ENCODE results near the gene TTC28. TPM values are rescaled to one million over a fixed set of nuclear protein-coding genes. Genes with fewer than 3 reads are reported as not detected.

TTC28 gene
- total and polyA plus RNA-seq, 12 donors = 2.1 to 27.7 (median 20.4) TPM

DNA sequence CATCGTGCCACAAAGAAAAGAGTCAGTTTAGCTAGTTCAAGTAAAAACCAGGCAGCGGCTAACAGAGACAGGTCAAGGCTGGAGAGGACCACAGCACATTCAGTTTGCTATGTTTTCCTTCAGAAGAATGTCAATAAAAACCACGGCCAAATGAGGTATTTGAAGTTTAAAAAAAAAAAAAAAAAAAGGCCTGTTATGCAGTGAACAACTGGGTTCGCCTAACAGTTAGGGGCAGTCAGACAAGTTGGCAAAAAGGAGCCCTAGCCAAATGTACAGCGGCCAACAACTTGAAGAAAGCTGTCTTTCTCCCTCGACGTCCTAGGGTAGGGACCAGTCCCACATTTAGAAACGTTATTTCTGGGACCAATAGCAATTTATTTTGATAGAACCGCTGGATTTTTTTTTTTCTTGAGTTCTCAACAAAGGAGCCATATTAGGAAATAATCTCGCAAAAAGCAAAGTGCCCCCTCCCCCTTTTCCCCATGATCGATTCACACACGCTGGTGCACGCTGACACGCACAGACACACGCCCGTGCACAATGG lies 237.8 kb downstream of the TTC28 start:
- peaks cover 0 to 57% (median 30%) of the 10 kb centered on the region in 9 donors for H3K4me1 ChIP-seq

DNA sequence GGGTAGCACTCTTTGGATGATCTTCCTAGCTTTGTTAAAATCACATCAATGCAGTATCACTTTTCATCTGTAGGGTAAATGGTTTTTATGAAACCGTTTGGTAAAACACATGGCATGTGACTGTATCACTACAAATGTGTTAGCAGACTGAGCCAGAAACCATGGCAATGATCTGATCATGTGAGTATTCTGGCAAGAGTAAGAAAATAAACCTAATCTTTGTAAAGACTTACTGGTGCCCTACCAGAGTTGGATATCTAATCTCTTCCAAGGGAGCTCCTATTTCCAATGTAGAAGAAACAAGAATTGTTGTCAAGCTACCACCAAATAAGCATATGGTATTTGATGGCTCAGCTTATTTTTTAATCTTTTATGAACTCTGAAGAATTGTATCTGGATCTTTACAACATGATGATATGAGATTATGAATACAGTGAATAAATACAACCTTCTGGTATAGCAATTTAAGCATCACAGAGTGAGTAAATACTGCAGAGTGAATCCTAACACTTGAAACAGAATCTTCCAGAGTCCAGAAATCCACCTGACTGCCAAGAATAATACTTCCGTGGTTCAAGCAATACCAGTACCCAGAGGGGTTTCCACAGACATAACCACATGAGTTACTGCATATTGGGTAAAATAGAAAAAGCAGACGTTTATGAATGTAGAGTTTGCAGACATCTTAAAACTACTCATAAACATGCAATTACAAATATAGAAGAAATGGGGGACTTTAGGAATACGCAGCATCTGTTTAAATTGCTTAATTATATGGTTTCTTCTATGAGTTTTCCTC lies 238.8 kb downstream of the TTC28 start:
- TF ChIP-seq, protein P1, sequence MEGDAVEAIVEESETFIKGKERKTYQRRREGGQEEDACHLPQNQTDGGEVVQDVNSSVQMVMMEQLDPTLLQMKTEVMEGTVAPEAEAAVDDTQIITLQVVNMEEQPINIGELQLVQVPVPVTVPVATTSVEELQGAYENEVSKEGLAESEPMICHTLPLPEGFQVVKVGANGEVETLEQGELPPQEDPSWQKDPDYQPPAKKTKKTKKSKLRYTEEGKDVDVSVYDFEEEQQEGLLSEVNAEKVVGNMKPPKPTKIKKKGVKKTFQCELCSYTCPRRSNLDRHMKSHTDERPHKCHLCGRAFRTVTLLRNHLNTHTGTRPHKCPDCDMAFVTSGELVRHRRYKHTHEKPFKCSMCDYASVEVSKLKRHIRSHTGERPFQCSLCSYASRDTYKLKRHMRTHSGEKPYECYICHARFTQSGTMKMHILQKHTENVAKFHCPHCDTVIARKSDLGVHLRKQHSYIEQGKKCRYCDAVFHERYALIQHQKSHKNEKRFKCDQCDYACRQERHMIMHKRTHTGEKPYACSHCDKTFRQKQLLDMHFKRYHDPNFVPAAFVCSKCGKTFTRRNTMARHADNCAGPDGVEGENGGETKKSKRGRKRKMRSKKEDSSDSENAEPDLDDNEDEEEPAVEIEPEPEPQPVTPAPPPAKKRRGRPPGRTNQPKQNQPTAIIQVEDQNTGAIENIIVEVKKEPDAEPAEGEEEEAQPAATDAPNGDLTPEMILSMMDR (IDR thresholded peaks at IDR 0.05) = no peak
- Histone ChIP-seq H3K4me1 (peaks cover 0 to 63% (median 36%) of the 10 kb centered on the region in 9 donors), H3K36me3 (no peaks in the 10 kb centered on the region), H3K27ac (peak overlapping the region in 5 of 10 donors; percentile 81 to 91 (median 86)), H3K9me3 (no peaks in the 10 kb centered on the region), H3K27me3 (no peaks in the 10 kb centered on the region), H3K4me3 (peak overlapping the region in 5 of 10 donors; percentile 65 to 79 (median 69))
- DNase-seq (no peak), ATAC-seq (no peak)
- intact Hi-C loops (cut with DNase I) = loop anchor here (5.0 to 10.0 kb wide), 9 partner anchors 144 to 416 kb away; no protein-coding TSS in a partner anchor
- 55 to 56% methylated on average over 4 of the region's 4 CpGs for WGBS, 2 donors

More for the DNA sequence above, 237.8 kb downstream of the TTC28 start:
- H3K27ac ChIP-seq = peak overlapping the region; percentile 74 to 91 (median 83)
- WGBS, 2 donors = 13 to 19% methylated on average over 16 of the region's 16 CpGs
- peak overlapping the region; percentile 38 to 79 (median 66) for H3K4me3 ChIP-seq
- H3K9me3 ChIP-seq = no peaks in the 10 kb centered on the region
- DNase-seq (no peak), ATAC-seq (peak in 1 of 8 donors; percentile 33)
- TF ChIP-seq, protein P1 (IDR thresholded peaks at IDR 0.05) = no peak
- intact Hi-C loops (cut with DNase I) = loop anchor here (2.0 to 10.0 kb wide), 10 partner anchors 143 to 417 kb away; no protein-coding TSS in a partner anchor
- H3K27me3 ChIP-seq = no peaks in the 10 kb centered on the region
- no peaks in the 10 kb centered on the region for H3K36me3 ChIP-seq

DNA sequence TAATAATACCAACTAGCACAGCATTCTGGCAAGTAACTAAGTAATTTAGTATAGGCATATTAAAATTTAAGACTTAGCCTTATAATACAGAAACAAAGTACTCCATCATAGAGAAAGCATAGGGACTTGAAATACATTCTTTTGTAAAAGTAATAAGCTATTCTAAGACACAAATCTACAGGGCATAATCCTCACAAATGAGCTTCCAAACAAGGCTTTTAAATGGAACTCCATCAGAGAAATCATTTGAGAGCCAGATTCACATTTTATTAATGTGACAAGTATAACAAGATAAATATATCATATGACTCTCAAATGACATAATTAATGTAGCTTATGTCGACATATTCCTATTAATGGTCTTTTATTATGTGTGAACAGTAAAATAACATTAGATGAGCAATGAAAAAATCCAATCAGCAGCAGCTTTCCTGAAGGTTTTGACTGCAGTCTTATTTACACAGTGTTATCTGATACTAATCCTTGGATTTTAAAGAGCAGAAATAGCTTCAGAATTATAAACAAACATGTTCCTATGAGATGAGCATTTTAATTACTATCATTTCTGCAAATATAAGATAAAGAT lies 241.4 kb downstream of the TTC28 start:
- H3K36me3 ChIP-seq = no peaks in the 10 kb centered on the region
- no peaks in the 10 kb centered on the region for H3K9me3 ChIP-seq
- TF ChIP-seq, protein P1 (IDR thresholded peaks at IDR 0.05) = no peak
- DNase-seq (no peak), ATAC-seq (no peak)
- no peak overlapping the region for H3K27ac ChIP-seq
- no peak overlapping the region for H3K4me3 ChIP-seq
- intact Hi-C loops (cut with DNase I) = loop anchor here in 1 of 10 donors (5.0 kb wide), 1 partner anchor 141 kb away; no protein-coding TSS in a partner anchor
- 43 to 56% methylated on average over 1 of the region's 1 CpG for WGBS, 2 donors
- peaks cover 3 to 67% (median 42%) of the 10 kb centered on the region in 9 donors for H3K4me1 ChIP-seq
- H3K27me3 ChIP-seq = no peaks in the 10 kb centered on the region

DNA sequence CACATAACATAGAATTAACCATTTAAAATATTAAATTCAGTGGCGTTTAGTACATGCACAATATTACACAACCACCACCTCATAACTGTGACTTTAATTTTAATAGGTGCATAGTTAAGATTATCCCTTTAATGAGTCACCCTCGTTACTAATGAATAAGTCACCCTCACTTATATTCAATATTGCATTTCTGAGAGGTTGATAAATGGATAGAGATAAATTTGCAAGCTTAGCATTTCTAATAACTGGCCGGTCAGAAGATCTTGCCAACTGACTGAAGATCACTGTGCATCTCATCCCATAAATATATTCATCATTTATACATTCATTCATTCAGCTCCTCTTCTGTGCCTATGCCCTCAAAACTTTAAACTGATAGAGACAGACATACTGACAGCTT lies 243.7 kb downstream of the TTC28 start:
- no peaks in the 10 kb centered on the region for H3K27me3 ChIP-seq
- H3K4me3 ChIP-seq = no peak overlapping the region
- DNase-seq (no peak), ATAC-seq (no peak)
- WGBS, 2 donors = 81 to 85% methylated on average over 3 of the region's 3 CpGs
- H3K36me3 ChIP-seq = no peaks in the 10 kb centered on the region
- TF ChIP-seq, protein P1 (IDR thresholded peaks at IDR 0.05) = no peak
- H3K27ac ChIP-seq = no peak overlapping the region
- no peaks in the 10 kb centered on the region for H3K9me3 ChIP-seq
- peaks cover 3 to 59% (median 34%) of the 10 kb centered on the region in 9 donors for H3K4me1 ChIP-seq
- intact Hi-C loops (cut with DNase I) = loop anchor here in 1 of 10 donors (5.0 kb wide), 1 partner anchor 139 kb away; no protein-coding TSS in a partner anchor
